HG02840 (cell line): ENCODE data around the gene NGB.
"Not testable (repeated sequence)": the region's sequence is repeated elsewhere in the genome, so short reads cannot be mapped to it uniquely, and the experiment has no call there.

Experiments
- ATAC-seq: cut with Tn5 transposase; IDR thresholded peaks from one replicate; pipeline ENCODE4 v1.9.1; 2021; ENCODE audit warnings: mild to moderate bottlenecking, moderate library complexity, moderate number of reproducible peaks; ENCODE audit not compliant: unreplicated experiment, low FRiP score

Gene NGB

GRCh38 chr14:77296906-77297305 is 25.9 kb upstream of the NGB start:
- no peak for ATAC-seq

- no peak for ATAC-seq
These were observed 25.1 kb upstream of the NGB start for GRCh38 chr14:77296155-77296554.

- ATAC-seq, result no peak
These were observed 19.7 kb upstream of the NGB start for GRCh38 chr14:77290705-77291104.

- no peak for ATAC-seq
These were observed 15.6 kb upstream of the NGB start for GRCh38 chr14:77286576-77286975.

- ATAC-seq, result no peak
These were observed 13.5 kb upstream of the NGB start for GRCh38 chr14:77284466-77284865.

GRCh38 chr14:77284066-77284465 is 13.1 kb upstream of the NGB start:
- no peak for ATAC-seq

- ATAC-seq, result no peak
These were observed 10.9 kb upstream of the NGB start for GRCh38 chr14:77281852-77282410.

GRCh38 chr14:77280921-77281320 is 9.9 kb upstream of the NGB start:
- ATAC-seq, result not testable (repeated sequence)

- no peak for ATAC-seq
These were observed 8.7 kb upstream of the NGB start for GRCh38 chr14:77279719-77280118.

- no peak for ATAC-seq
These were observed 7.6 kb upstream of the NGB start for GRCh38 chr14:77278461-77279230.

- ATAC-seq, result no peak
These were observed 6.0 kb upstream of the NGB start for GRCh38 chr14:77276959-77277358.

GRCh38 chr14:77276295-77276935 is 5.4 kb upstream of the NGB start:
- ATAC-seq, result no peak

GRCh38 chr14:77275601-77276017 is 4.6 kb upstream of the NGB start:
- no peak for ATAC-seq

- no peak for ATAC-seq
These were observed 4.1 kb upstream of the NGB start for GRCh38 chr14:77275041-77275580.

- ATAC-seq, result no peak
These were observed 2.8 kb upstream of the NGB start for GRCh38 chr14:77273796-77274195.

GRCh38 chr14:77272261-77272660 is 1.3 kb upstream of the NGB start:
- no peak for ATAC-seq

- ATAC-seq, result no peak
These were observed 469 bp downstream of the NGB start for GRCh38 chr14:77270361-77271112.

- no peak for ATAC-seq
These were observed 1.9 kb downstream of the NGB start for GRCh38 chr14:77268989-77269600.

- ATAC-seq, result no peak
These were observed 2.9 kb downstream of the NGB start for GRCh38 chr14:77267937-77268699.

- ATAC-seq, result no peak
These were observed 4.7 kb downstream of the NGB start for GRCh38 chr14:77266336-77266735.
